GM12878 (cell line): ENCODE measurements around the gene DOCK2.

Experiments used
- CBX5 ChIP-seq: sonication (generic); IDR thresholded peaks from 2 replicates; pipeline ENCODE4 v1.6.1; 2016; ENCODE audit warnings: low read depth, moderate library complexity, mild to moderate bottlenecking, inconsistent platforms
- RAD21 ChIP-seq: IDR thresholded peaks from 2 replicates; pipeline ENCODE4 v1.6.1; 2011; ENCODE audit warnings: mild to moderate bottlenecking, low read depth, low read length, moderate library complexity; ENCODE audit not compliant: insufficient read depth
- TF ChIP-seq, protein P1 (sequence below), 3 experiments: IDR thresholded peaks in 2 of 3; conservative IDR thresholded peaks in 1 of 3; 2 replicates each; pipeline ENCODE4 v1.5.1; 2011; ENCODE audit warnings: low read depth in 3 of 3, low read length in 3 of 3, mild to moderate bottlenecking in 3 of 3, control low read depth in 2 of 3, moderate library complexity in 2 of 3, inconsistent platforms in 1 of 3, mixed read lengths in 1 of 3; ENCODE audit not compliant: control insufficient read depth in 2 of 3, insufficient read depth in 1 of 3; ENCODE audit errors: extremely low read depth in 1 of 3

DNA sequence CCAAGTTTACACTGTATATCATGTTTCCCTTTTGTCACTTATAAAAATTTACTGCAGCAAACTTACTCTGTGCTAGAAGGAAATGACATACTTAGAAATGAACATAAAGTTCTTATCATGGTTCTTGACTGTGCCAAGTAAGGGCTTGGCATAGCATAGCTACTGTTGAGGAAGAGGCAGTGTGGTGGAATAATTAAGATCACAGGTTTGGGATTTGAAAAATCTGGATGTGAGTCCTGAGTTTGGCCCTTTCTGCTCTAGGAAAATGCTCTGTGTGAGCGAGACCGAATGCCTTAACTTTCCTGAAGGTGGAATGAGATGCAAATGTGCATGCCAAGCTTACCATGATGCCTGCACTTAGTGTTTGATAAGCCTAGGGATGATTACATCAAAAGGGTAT is 243.7 kb downstream of the DOCK2 start:
- TF ChIP-seq, protein P1, sequence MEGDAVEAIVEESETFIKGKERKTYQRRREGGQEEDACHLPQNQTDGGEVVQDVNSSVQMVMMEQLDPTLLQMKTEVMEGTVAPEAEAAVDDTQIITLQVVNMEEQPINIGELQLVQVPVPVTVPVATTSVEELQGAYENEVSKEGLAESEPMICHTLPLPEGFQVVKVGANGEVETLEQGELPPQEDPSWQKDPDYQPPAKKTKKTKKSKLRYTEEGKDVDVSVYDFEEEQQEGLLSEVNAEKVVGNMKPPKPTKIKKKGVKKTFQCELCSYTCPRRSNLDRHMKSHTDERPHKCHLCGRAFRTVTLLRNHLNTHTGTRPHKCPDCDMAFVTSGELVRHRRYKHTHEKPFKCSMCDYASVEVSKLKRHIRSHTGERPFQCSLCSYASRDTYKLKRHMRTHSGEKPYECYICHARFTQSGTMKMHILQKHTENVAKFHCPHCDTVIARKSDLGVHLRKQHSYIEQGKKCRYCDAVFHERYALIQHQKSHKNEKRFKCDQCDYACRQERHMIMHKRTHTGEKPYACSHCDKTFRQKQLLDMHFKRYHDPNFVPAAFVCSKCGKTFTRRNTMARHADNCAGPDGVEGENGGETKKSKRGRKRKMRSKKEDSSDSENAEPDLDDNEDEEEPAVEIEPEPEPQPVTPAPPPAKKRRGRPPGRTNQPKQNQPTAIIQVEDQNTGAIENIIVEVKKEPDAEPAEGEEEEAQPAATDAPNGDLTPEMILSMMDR (IDR thresholded peaks at IDR 0.05 in 2 of 3, conservative IDR thresholded peaks at IDR 0.05 in 1 of 3; ENCODE audit: control insufficient read depth in 2 of 3, extremely low read depth in 1 of 3, insufficient read depth in 1 of 3, low read depth in 3 of 3, low read length in 3 of 3), result no peak
- TF ChIP-seq RAD21 (no peak), CBX5 (no peak)
